HEK293 (cell line): ENCODE results near the gene IGSF3.

Source experiments
- CTCF ChIA-PET: fragments of 350-600 bp; formaldehyde crosslinking; extraction: SDS; loops from one replicate; lab custom pipeline; 2021; ENCODE audit warnings: antibody characterized with exemption; lab: Yijun Ruan, JAX
- POLR2A ChIA-PET: fragments of 300-600 bp; formaldehyde crosslinking; extraction: SDS; loops from one replicate; lab custom pipeline; 2020; ENCODE audit warnings: antibody characterized with exemption, inconsistent platforms; lab: Yijun Ruan, JAX
- H3K27ac ChIP-seq: fragments of 200-500 bp; sonication (Bioruptor generic); 2 replicates; pipeline ENCODE4 v1.5.1; 2014; ENCODE audit warnings: low read depth, low read length, control low read depth, inconsistent platforms; ENCODE audit errors: extremely low read depth
- H3K36me3 ChIP-seq, 2 experiments: fragments of 200-500 bp in 1 of 2; sonication (Bioruptor generic) in 1 of 2; 1 replicate in 1 of 2; 2 replicates in 1 of 2; pipeline ENCODE4 v1.5.1; 2014 to 2017; ENCODE audit warnings: inconsistent platforms in 2 of 2, low read length in 2 of 2; ENCODE audit not compliant: control insufficient read depth in 2 of 2, insufficient read depth in 1 of 2
- H3K4me1 ChIP-seq: fragments of 200-500 bp; sonication (Bioruptor generic); 2 replicates; pipeline ENCODE4 v1.5.1; 2014; ENCODE audit warnings: mild to moderate bottlenecking, low read length, inconsistent platforms; ENCODE audit not compliant: control insufficient read depth, insufficient read depth
- H3K4me3 ChIP-seq: 2 replicates; pipeline ENCODE4 v1.5.1; 2011; ENCODE audit warnings: low read depth, mild to moderate bottlenecking, control low read depth, low read length, moderate library complexity
- H3K9me3 ChIP-seq: fragments of 200-500 bp; sonication (Bioruptor generic); 2 replicates; pipeline ENCODE4 v1.5.1; 2014; ENCODE audit warnings: low read depth, low read length, inconsistent platforms; ENCODE audit not compliant: control insufficient read depth, insufficient read depth
- KLF10 ChIP-seq: fragments of 450-650 bp; IDR thresholded peaks from 2 replicates; pipeline ENCODE4 v1.5.1; 2018; ENCODE audit warnings: missing biosample characterization, mild to moderate bottlenecking, missing genetic modification characterization
- KLF9 ChIP-seq: fragments of 450-650 bp; formaldehyde crosslinking; IDR thresholded peaks from 2 replicates; pipeline ENCODE4 v1.5.1; 2016; ENCODE audit warnings: missing biosample characterization, missing genetic modification characterization, low read depth
- MZF1 ChIP-seq: fragments of 450-650 bp; formaldehyde crosslinking; IDR thresholded peaks from 2 replicates; pipeline ENCODE4 v1.5.1; 2017; ENCODE audit warnings: missing biosample characterization, missing genetic modification characterization, borderline replicate concordance
- SALL2 ChIP-seq: fragments of 450-650 bp; formaldehyde crosslinking; IDR thresholded peaks from 2 replicates; pipeline ENCODE4 v1.5.0; 2017; ENCODE audit warnings: missing biosample characterization, mild to moderate bottlenecking, missing genetic modification characterization, borderline replicate concordance
- SCRT1 ChIP-seq: fragments of 450-650 bp; formaldehyde crosslinking; IDR thresholded peaks from 2 replicates; pipeline ENCODE4 v1.5.1; 2016; ENCODE audit warnings: missing biosample characterization, missing genetic modification characterization, borderline replicate concordance
- ZBTB8A ChIP-seq: fragments of 450-650 bp; formaldehyde crosslinking; IDR thresholded peaks from 2 replicates; pipeline ENCODE4 v1.5.1; 2016; ENCODE audit warnings: missing biosample characterization, missing genetic modification characterization
- ZNF121 ChIP-seq: fragments of 450-650 bp; formaldehyde crosslinking; IDR thresholded peaks from 2 replicates; pipeline ENCODE4 v1.5.1; 2016; ENCODE audit warnings: missing biosample characterization, missing genetic modification characterization
- ZNF169 ChIP-seq: fragments of 450-650 bp; formaldehyde crosslinking; IDR thresholded peaks from 2 replicates; pipeline ENCODE4 v1.5.1; 2016; ENCODE audit warnings: missing biosample characterization, missing genetic modification characterization
- ZNF266 ChIP-seq: fragments of 450-650 bp; formaldehyde crosslinking; IDR thresholded peaks from 2 replicates; pipeline ENCODE4 v1.5.1; 2016; ENCODE audit warnings: missing biosample characterization, missing genetic modification characterization, low read depth
- ZNF341 ChIP-seq: fragments of 450-650 bp; formaldehyde crosslinking; IDR thresholded peaks from 2 replicates; pipeline ENCODE4; 2016; ENCODE audit warnings: low read depth, missing biosample characterization, missing genetic modification characterization
- ZNF391 ChIP-seq: fragments of 450-650 bp; formaldehyde crosslinking; IDR thresholded peaks from 2 replicates; pipeline ENCODE4 v1.5.1; 2016; ENCODE audit warnings: low read depth, missing biosample characterization, missing genetic modification characterization, borderline replicate concordance
- ZNF548 ChIP-seq: fragments of 450-650 bp; formaldehyde crosslinking; IDR thresholded peaks from 2 replicates; pipeline ENCODE4 v1.5.1; 2016; ENCODE audit warnings: missing biosample characterization, missing genetic modification characterization
- ZNF585B ChIP-seq: fragments of 450-650 bp; formaldehyde crosslinking; IDR thresholded peaks from 2 replicates; pipeline ENCODE4 v1.5.1; 2016; ENCODE audit warnings: missing biosample characterization, missing genetic modification characterization
- ZNF600 ChIP-seq: fragments of 450-650 bp; formaldehyde crosslinking; IDR thresholded peaks from 2 replicates; pipeline ENCODE4 v1.5.1; 2016; ENCODE audit warnings: missing biosample characterization, missing genetic modification characterization
- ZNF621 ChIP-seq: fragments of 450-650 bp; formaldehyde crosslinking; IDR thresholded peaks from 2 replicates; pipeline ENCODE4 v1.5.1; 2017; ENCODE audit warnings: missing biosample characterization, missing genetic modification characterization
- ZNF624 ChIP-seq: fragments of 450-650 bp; formaldehyde crosslinking; IDR thresholded peaks from 2 replicates; pipeline ENCODE4 v1.5.1; 2017; ENCODE audit warnings: missing biosample characterization, missing genetic modification characterization
- ZNF664 ChIP-seq: fragments of 450-650 bp; formaldehyde crosslinking; IDR thresholded peaks from 2 replicates; pipeline ENCODE4 v1.5.1; 2016; ENCODE audit warnings: missing biosample characterization, missing genetic modification characterization
- ZNF785 ChIP-seq: fragments of 450-650 bp; formaldehyde crosslinking; IDR thresholded peaks from 2 replicates; pipeline ENCODE4 v1.5.1; 2016; ENCODE audit warnings: missing biosample characterization, missing genetic modification characterization
- TF ChIP-seq, protein P1 (sequence below): fragments of 450-650 bp; formaldehyde crosslinking; IDR thresholded peaks from 2 replicates; pipeline ENCODE4; 2016; ENCODE audit warnings: missing biosample characterization, missing genetic modification characterization
- TF ChIP-seq, protein P2 (sequence below): fragments of 450-650 bp; formaldehyde crosslinking; IDR thresholded peaks from 2 replicates; pipeline ENCODE4 v1.5.1; 2016; ENCODE audit warnings: missing biosample characterization, missing genetic modification characterization
- TF ChIP-seq, protein P3 (sequence below): fragments of 450-650 bp; formaldehyde crosslinking; IDR thresholded peaks from 2 replicates; pipeline ENCODE4 v1.5.1; 2016; ENCODE audit warnings: missing biosample characterization, missing genetic modification characterization, borderline replicate concordance
- TF ChIP-seq, protein P4 (sequence below): fragments of 450-650 bp; formaldehyde crosslinking; conservative IDR thresholded peaks from 2 replicates; pipeline ENCODE4 v1.5.1; 2016; ENCODE audit warnings: low read depth, missing biosample characterization, missing genetic modification characterization

IGSF3 gene

DNA sequence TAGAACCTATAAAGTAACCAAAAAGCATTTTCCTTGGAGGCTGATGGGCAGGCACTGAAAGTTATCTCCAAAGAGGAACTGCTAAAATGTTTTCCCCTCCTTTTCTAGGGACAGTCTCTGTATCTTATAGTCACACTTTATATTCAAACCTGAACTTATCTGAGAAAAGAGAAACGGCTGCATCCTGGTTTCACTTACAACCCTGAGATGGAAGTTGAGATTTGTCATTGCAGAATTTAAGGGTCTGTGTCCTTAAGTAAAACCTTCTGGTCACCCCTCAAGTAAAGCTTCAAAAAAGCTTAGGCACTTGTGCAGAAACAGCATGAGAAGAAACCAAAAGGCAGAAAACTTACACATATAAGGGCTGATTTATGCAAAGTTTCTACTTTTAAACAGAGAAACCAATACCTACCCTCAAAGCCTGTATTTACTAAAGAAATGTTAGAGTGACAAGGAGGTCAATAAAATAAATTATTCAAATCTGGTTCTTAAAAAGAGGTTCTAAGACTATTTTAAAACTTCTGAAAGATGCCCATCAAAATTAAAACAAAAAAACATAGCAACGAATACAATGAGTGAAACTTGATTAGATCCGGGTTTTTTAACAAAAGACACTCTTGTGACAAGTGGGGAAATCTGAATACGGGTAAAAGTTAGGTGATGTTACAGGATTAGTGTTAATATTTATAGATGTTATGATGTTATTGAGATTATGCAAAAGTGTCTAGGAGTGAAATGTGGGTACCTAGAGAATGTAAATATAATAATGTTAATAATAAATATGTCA, 106.6 kb downstream of the IGSF3 start:
- Histone ChIP-seq H3K4me1 (no peaks in the 10 kb centered on the region; the same call in 1 of the 2 replicates), H3K9me3 (no peaks in the 10 kb centered on the region), H3K27ac (no peak overlapping the region)
- TF ChIP-seq, protein P1, sequence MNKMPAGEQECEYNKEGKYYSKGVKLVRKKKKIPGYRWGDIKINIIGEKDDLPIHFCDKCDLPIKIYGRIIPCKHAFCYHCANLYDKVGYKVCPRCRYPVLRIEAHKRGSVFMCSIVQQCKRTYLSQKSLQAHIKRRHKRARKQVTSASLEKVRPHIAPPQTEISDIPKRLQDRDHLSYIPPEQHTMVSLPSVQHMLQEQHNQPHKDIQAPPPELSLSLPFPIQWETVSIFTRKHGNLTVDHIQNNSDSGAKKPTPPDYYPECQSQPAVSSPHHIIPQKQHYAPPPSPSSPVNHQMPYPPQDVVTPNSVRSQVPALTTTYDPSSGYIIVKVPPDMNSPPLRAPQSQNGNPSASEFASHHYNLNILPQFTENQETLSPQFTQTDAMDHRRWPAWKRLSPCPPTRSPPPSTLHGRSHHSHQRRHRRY (tag by site-specific recombination), result no peak
- TF ChIP-seq ZNF624, result no peak
- TF ChIP-seq, protein P2, sequence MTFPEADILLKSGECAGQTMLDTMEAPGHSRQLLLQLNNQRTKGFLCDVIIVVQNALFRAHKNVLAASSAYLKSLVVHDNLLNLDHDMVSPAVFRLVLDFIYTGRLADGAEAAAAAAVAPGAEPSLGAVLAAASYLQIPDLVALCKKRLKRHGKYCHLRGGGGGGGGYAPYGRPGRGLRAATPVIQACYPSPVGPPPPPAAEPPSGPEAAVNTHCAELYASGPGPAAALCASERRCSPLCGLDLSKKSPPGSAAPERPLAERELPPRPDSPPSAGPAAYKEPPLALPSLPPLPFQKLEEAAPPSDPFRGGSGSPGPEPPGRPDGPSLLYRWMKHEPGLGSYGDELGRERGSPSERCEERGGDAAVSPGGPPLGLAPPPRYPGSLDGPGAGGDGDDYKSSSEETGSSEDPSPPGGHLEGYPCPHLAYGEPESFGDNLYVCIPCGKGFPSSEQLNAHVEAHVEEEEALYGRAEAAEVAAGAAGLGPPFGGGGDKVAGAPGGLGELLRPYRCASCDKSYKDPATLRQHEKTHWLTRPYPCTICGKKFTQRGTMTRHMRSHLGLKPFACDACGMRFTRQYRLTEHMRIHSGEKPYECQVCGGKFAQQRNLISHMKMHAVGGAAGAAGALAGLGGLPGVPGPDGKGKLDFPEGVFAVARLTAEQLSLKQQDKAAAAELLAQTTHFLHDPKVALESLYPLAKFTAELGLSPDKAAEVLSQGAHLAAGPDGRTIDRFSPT (tag by site-specific recombination), result no peak
- no peak for TF ChIP-seq ZNF664 (tag by site-specific recombination)
- TF ChIP-seq, protein P3, sequence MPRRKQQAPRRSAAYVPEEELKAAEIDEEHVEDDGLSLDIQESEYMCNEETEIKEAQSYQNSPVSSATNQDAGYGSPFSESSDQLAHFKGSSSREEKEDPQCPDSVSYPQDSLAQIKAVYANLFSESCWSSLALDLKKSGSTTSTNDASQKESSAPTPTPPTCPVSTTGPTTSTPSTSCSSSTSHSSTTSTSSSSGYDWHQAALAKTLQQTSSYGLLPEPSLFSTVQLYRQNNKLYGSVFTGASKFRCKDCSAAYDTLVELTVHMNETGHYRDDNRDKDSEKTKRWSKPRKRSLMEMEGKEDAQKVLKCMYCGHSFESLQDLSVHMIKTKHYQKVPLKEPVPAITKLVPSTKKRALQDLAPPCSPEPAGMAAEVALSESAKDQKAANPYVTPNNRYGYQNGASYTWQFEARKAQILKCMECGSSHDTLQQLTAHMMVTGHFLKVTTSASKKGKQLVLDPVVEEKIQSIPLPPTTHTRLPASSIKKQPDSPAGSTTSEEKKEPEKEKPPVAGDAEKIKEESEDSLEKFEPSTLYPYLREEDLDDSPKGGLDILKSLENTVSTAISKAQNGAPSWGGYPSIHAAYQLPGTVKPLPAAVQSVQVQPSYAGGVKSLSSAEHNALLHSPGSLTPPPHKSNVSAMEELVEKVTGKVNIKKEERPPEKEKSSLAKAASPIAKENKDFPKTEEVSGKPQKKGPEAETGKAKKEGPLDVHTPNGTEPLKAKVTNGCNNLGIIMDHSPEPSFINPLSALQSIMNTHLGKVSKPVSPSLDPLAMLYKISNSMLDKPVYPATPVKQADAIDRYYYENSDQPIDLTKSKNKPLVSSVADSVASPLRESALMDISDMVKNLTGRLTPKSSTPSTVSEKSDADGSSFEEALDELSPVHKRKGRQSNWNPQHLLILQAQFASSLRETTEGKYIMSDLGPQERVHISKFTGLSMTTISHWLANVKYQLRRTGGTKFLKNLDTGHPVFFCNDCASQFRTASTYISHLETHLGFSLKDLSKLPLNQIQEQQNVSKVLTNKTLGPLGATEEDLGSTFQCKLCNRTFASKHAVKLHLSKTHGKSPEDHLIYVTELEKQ, result no peak
- no peak for TF ChIP-seq ZNF548 (tag by site-specific recombination)
- TF ChIP-seq KLF9, result no peak
- TF ChIP-seq ZNF585B (tag by site-specific recombination), result no peak
- TF ChIP-seq ZNF266 (tag by site-specific recombination), result no peak
- TF ChIP-seq ZNF391, result no peak
- TF ChIP-seq ZNF621 (tag by site-specific recombination), result no peak
- TF ChIP-seq SCRT1 (tag by site-specific recombination), result no peak
- TF ChIP-seq SALL2 (tag by site-specific recombination), result no peak
- no peak for TF ChIP-seq ZNF341 (tag by site-specific recombination)
- TF ChIP-seq ZNF600 (tag by site-specific recombination), result no peak
- no peak for TF ChIP-seq ZNF121 (tag by site-specific recombination)
- TF ChIP-seq, all 188 proteins: peak for 0
- POLR2A ChIA-PET, result no interaction called here
- no peaks in the 10 kb centered on the region for H3K36me3 ChIP-seq
- CTCF ChIA-PET, result no interaction called here
- H3K4me3 ChIP-seq, result no peak overlapping the region

DNA sequence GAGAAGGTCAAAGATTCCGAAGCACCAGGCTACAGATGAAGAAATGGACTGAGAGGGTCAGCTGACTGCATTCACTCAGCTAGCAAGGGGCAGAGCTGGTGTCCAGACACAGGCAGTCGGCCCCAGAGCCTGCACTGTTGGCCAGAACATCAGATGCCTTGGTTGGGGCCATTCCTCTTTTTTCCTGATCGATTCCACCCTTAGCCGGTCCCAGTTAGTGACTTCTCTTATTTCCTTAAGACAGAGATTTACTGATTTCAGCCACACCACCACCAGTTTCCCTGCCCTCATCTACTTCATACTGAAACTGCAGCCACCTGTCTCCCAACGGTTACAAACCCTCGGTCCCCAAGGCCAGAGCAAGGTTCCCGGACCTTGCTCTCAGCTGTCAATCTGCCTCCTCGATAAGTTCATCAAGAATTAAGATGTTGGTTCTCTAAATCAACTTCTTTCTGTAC, 108.2 kb downstream of the IGSF3 start:
- Histone ChIP-seq H3K4me1 (no peaks in the 10 kb centered on the region; the same call in 1 of the 2 replicates), H3K27ac (no peak overlapping the region), H3K36me3 (no peaks in the 10 kb centered on the region), H3K9me3 (no peaks in the 10 kb centered on the region), H3K4me3 (no peak overlapping the region)
- ChIA-PET CTCF (no interaction called here), POLR2A (no interaction called here)
- no peak for TF ChIP-seq ZBTB8A (tag by site-specific recombination)
- no peak for TF ChIP-seq ZNF169
- TF ChIP-seq ZNF785 (tag by site-specific recombination), result no peak
- TF ChIP-seq KLF10 (tag by site-specific recombination), result no peak
- TF ChIP-seq, protein P4, sequence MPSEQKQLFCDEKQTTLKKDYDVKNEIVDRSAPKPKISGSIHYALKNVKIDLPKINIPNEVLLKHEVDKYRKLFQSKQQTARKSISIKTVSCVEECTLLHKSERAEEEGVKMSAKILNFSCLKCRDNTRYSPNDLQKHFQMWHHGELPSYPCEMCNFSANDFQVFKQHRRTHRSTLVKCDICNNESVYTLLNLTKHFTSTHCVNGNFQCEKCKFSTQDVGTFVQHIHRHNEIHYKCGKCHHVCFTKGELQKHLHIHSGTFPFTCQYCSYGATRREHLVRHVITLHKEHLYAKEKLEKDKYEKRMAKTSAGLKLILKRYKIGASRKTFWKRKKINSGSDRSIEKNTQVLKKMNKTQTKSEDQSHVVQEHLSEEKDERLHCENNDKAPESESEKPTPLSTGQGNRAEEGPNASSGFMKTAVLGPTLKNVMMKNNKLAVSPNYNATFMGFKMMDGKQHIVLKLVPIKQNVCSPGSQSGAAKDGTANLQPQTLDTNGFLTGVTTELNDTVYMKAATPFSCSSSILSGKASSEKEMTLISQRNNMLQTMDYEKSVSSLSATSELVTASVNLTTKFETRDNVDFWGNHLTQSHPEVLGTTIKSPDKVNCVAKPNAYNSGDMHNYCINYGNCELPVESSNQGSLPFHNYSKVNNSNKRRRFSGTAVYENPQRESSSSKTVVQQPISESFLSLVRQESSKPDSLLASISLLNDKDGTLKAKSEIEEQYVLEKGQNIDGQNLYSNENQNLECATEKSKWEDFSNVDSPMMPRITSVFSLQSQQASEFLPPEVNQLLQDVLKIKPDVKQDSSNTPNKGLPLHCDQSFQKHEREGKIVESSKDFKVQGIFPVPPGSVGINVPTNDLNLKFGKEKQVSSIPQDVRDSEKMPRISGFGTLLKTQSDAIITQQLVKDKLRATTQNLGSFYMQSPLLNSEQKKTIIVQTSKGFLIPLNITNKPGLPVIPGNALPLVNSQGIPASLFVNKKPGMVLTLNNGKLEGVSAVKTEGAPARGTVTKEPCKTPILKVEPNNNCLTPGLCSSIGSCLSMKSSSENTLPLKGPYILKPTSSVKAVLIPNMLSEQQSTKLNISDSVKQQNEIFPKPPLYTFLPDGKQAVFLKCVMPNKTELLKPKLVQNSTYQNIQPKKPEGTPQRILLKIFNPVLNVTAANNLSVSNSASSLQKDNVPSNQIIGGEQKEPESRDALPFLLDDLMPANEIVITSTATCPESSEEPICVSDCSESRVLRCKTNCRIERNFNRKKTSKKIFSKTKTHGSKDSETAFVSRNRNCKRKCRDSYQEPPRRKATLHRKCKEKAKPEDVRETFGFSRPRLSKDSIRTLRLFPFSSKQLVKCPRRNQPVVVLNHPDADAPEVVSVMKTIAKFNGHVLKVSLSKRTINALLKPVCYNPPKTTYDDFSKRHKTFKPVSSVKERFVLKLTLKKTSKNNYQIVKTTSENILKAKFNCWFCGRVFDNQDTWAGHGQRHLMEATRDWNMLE (tag by site-specific recombination), result no peak
- TF ChIP-seq MZF1 (tag by site-specific recombination), result no peak
